ENCODE results near the gene UBE3C. TPM values are rescaled to one million over a fixed set of nuclear protein-coding genes. Genes with fewer than 3 reads are reported as not detected.

The UBE3C gene
- total and polyA plus RNA-seq, 2 donors (not counting 3 experiments of a cell fraction or from before 2014, with no cell fraction given): 45.1 to 77.3 TPM

DNA sequence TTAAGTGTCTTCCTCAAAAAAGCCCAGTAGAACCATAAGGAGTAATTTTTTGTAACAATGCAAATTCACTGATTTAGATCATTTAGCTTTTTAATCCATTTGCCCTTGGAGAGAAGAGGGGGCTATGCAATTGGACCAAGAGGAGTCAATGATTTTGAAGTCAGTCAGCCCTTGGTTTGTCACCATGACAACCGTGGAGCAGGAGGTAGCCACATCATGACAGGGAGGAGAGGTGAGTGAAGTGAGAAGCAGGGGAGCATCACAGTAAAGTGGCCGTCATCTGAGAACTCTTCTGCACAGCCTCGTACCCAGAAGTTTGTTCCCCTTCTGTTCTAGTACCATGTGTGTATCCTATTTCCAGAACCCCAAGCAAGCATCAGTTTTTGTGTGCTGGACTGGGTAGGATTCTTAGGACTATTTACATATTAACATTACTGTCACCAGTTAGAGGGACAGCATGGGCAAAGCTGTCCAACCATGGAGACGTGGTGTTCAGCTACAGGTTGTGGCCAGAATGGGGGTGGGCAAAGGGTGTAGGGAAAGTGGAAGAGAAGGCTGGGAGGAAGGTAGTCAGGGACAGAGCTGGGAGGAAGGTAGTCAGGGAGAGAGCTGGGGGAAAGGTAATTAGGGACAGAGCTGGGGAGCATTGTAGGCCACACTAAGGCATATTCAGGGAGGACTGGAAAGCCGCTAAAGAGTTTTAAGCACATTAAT is 13.1 kb downstream of the UBE3C start:
- ChIA-PET CTCF (no interaction called here), POLR2A (no interaction called here)
- no peak for DNase-seq (ENCODE audit: low read depth, low spot score)
- TF ChIP-seq, protein P1, sequence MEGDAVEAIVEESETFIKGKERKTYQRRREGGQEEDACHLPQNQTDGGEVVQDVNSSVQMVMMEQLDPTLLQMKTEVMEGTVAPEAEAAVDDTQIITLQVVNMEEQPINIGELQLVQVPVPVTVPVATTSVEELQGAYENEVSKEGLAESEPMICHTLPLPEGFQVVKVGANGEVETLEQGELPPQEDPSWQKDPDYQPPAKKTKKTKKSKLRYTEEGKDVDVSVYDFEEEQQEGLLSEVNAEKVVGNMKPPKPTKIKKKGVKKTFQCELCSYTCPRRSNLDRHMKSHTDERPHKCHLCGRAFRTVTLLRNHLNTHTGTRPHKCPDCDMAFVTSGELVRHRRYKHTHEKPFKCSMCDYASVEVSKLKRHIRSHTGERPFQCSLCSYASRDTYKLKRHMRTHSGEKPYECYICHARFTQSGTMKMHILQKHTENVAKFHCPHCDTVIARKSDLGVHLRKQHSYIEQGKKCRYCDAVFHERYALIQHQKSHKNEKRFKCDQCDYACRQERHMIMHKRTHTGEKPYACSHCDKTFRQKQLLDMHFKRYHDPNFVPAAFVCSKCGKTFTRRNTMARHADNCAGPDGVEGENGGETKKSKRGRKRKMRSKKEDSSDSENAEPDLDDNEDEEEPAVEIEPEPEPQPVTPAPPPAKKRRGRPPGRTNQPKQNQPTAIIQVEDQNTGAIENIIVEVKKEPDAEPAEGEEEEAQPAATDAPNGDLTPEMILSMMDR (IDR thresholded peaks at IDR 0.05; ENCODE audit: extremely low read depth in 1 of 2, insufficient read depth in 1 of 2, low read depth in 1 of 2, low read length in 2 of 2): no peak
- TF ChIP-seq JUN (IDR thresholded peaks at IDR 0.05; ENCODE audit: borderline replicate concordance, insufficient read depth, insufficient read length, low read depth) (no peak), POLR2AphosphoS5 (IDR thresholded peaks at IDR 0.05; ENCODE audit: insufficient read depth, low read depth, low read length) (no peak), MYC (IDR thresholded peaks at IDR 0.05; ENCODE audit: low read depth, low read length) (no peak), EZH2 (IDR thresholded peaks at IDR 0.05; ENCODE audit: borderline replicate concordance, low read depth, low read length, severe bottlenecking) (no peak)
- TF ChIP-seq, protein P2, sequence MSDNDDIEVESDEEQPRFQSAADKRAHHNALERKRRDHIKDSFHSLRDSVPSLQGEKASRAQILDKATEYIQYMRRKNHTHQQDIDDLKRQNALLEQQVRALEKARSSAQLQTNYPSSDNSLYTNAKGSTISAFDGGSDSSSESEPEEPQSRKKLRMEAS (IDR thresholded peaks at IDR 0.05; ENCODE audit: insufficient read depth, insufficient read length): no peak
- peaks cover 98% of the 10 kb centered on the region for H3K79me2 ChIP-seq (ENCODE audit: control insufficient read depth, insufficient read depth, low read length)
- no peaks in the 10 kb centered on the region for H3K36me3 ChIP-seq (ENCODE audit: control insufficient read depth in 2 of 2, extremely low read depth in 1 of 2, insufficient read depth in 2 of 2, low read length in 2 of 2)
- FAIRE-seq: no peak
- no peak overlapping the region for H3K27ac ChIP-seq (ENCODE audit: insufficient read depth, low read depth, low read length)
- no peak overlapping the region for H3K4me3 ChIP-seq (replicated peaks in 1 of 3; ENCODE audit: insufficient read depth in 1 of 3, low read depth in 1 of 3, low read length in 3 of 3)
- H3K27me3 ChIP-seq (ENCODE audit: control insufficient read depth in 2 of 2, insufficient read depth in 2 of 2, low read length in 2 of 2): no peaks in the 10 kb centered on the region
- H3K9me1 ChIP-seq (replicated peaks; ENCODE audit: control insufficient read depth, extremely low read depth, insufficient read depth, low read length): no peaks in the 10 kb centered on the region
- no peak overlapping the region for H3K9ac ChIP-seq (replicated peaks; ENCODE audit: extremely low read depth, insufficient read depth, low read length)
- intact Hi-C loops (cut with micrococcal nuclease) (no loop called here), dilution Hi-C loops (cut with MboI; ENCODE audit: extremely low pct_ligation_motif_present, low sequenced_read_pairs) (no loop called here)
- no peak overlapping the region for H3K4me2 ChIP-seq (ENCODE audit: insufficient read depth, low read length)
- H3K9me3 ChIP-seq (replicated peaks; ENCODE audit: control insufficient read depth, insufficient read depth, low read length): no peaks in the 10 kb centered on the region
- H3K4me1 ChIP-seq (ENCODE audit: control insufficient read depth, extremely low read depth, insufficient read depth, low read length): peaks cover 4% of the 10 kb centered on the region
- H4K20me1 ChIP-seq (replicated peaks; ENCODE audit: control insufficient read depth, extremely low read depth, insufficient read depth, low read length): peaks cover 7% of the 10 kb centered on the region
- no peak overlapping the region for H2AFZ ChIP-seq (ENCODE audit: low read depth, low read length)
- no TSS peak for BruUV-seq (replicated peaks)

Data from endothelial cell of umbilical vein (primary cell).